Hematopoietic multipotent progenitor cell treated with erythropoietin and hydrocortisone succinate and interleukin-3 and kit ligand, for 8 days (in vitro differentiated cells): Measurements from ENCODE around the gene ZNF385D.
"Not testable (repeated sequence)": the region's sequence is repeated elsewhere in the genome, so short reads cannot be mapped to it uniquely, and the experiment has no call there.

Source experiments
- DNase-seq: peaks from one replicate; pipeline ENCODE4 v3.0.0-alpha.2; 2015

ZNF385D gene

GRCh38 chr3:21502656-21503055 lies 248.4 kb downstream of the ZNF385D start:
- no peak for DNase-seq

GRCh38 chr3:21500834-21501233 lies 250.2 kb downstream of the ZNF385D start:
- DNase-seq, result no peak

GRCh38 chr3:21490671-21491070 lies 260.3 kb downstream of the ZNF385D start:
- DNase-seq, result not testable (repeated sequence)

DNA sequence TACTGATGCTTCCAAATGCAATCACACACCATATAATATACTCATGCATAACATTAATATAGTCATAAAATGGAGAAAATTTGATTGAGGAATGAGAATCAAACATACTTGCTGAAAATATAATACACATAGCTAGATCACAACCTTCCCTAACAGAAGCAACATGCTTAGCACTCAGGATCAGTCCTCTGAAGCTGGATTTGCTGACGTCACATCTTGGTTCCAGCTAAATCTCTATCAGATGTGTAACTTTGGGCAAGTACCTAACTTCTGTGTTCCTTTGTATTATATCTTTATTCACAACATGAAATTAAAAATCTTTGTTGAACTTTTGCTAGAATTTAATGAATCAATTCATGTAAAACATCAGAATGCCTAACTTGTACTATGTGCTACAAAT lies 263.5 kb downstream of the ZNF385D start:
- DNase-seq, result no peak

DNA sequence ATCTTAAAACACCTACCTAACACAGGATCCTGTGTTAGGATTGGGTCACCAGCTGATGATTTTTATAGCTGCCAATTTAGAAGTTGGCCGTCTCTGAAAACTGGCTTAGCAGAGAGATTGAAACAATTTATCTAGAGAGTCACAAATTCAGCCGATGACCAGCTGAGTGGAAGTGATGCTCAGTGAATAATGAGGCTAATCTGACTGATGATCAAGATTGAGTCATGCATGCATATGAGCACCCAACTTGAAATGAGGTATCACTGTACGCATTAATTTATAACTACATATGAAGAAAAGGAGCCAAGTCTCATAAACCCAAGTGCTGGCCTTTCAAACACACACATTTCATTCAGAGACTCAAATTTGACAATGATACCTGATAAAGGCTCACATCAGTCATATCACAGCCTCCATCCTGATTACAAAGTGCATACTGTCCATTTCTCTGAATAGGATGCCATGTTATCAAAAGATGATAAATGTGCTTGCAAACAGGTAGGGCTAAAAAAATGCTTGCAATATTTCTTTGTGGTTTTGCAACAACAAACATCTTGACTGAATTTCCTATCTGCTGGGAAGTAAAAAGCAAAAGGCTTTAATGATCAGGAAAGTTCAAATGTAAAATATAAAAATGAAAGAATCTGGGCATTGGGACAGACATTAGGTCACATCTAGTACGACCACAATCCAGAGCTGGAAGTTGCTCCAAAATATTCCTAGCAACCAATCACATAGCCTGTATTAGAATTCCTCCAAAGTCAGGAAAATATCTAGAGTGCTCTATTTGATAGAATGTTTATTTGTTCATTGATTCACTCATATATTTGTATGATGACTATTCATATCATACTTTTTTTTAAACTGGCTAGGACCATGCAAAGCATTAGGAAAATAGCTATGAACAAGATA lies 264.7 kb downstream of the ZNF385D start:
- DNase-seq, result not testable (repeated sequence)

- no peak for DNase-seq
These were observed 266.2 kb downstream of the ZNF385D start for GRCh38 chr3:21484828-21485144.

DNA sequence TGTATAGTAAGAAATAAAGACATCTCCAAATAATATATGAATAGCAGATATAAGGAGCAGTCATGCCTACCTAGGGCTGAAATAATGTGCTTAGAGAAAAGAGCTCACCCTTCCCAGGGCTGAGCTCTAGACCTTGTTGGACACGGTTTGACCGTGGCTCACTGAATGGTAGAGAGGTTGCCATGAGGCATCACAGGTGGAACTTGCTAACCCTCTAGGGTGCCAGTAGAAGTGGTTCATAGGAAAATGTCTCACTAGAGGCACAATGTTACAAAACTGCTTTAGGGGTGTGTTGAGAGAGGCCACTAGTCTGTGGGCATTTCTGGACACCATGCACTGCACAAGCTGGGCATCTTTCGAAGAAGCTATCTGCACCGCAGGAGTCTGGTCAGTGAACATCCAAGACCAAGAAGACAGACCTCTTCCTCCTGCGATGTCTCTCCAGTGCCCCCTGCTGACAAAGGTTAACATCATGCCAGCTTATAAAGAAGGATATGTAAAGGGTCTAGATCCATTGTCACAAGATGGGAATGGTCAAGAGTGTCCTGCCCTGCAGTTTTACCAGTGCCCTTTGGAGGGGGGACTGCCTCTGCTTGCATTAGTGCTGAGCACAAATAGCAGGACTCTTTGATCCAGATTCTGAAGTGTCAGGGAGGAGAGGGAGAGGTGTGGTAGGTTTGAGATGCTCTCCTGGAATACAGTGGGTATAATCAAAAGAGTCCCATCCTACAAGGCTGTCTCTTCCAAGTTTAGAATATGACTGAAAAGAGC lies 266.8 kb downstream of the ZNF385D start:
- peak; percentile 63 for DNase-seq

DNA sequence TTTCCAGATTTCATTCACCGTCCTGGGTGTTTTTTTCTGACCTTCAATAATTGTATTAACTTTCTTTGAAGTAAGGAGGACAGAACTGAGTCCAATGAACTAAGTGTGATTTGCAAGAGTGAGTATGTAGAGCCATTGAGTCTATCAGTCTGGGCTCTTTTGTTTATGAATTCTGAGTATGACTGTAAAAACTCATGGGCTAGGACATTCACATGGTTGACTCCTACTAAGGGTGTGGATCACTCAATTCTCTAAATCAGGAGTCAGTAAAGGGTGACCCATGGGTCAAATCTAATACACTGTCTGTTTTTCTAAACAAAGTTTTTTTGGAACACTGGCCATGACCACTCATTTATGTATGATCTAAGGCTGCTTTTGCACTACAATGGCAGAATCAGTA lies 269.0 kb downstream of the ZNF385D start:
- no peak for DNase-seq

- DNase-seq, result no peak
These were observed 273.3 kb downstream of the ZNF385D start for GRCh38 chr3:21477541-21478288.

DNA sequence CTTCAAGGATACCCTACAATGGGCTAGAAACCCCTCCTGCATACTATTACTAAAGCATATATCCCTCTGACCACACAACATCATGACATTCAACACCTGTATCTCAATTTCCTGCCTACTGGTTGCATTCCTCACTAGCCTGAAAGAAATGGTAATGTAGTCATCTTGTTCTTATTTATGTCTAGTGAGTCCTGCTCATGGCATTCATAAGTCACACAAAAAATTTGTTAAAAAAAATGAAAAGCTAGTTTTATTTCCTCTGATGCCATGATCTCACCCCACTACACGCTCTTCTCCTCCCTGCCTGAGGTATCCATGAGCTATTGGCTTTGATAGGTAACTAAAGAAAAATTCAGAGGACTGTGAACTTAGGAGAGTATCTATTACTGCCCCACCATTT lies 284.5 kb downstream of the ZNF385D start:
- DNase-seq, result no peak

DNA sequence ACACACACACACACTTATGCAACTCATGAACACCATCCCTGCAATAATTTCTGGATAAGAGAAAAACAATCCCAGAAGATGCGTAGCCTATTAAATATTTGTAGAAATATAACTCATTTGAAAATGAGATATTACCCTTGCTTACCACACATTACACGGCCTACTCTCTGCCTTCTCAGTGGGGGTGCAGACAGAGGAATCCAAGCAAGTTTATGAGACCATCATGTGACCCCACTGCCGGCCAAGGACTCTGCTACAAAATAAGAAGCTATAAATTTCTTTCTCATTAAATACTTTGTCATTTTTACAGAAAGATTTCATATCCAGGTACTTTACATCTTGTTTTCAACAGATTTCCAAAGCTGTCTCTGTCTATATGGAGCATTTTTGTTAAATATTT lies 286.3 kb downstream of the ZNF385D start:
- DNase-seq, result no peak

GRCh38 chr3:21463319-21463718 lies 287.7 kb downstream of the ZNF385D start:
- DNase-seq, result no peak

- no peak for DNase-seq
These were observed 288.9 kb downstream of the ZNF385D start for GRCh38 chr3:21462141-21462540.

DNA sequence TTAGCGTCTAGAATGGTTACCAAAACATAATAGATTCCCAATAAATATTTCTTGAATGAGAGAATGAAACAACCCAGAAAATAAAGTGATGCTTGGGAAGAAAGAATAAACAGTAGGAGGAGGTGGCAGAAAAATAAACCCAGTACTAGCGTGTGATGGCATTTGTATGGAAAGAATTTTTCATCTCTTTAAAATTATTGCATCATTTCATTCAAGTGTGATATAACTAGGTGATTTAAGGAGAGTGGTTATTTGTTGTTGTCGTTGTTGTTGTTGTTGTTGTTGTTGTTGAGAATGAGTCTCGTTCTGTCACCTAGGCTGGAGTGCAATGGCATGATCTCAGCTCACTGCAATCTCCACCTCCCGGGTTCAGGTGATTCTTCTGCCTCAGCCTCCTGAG lies 293.9 kb downstream of the ZNF385D start:
- no peak for DNase-seq

DNA sequence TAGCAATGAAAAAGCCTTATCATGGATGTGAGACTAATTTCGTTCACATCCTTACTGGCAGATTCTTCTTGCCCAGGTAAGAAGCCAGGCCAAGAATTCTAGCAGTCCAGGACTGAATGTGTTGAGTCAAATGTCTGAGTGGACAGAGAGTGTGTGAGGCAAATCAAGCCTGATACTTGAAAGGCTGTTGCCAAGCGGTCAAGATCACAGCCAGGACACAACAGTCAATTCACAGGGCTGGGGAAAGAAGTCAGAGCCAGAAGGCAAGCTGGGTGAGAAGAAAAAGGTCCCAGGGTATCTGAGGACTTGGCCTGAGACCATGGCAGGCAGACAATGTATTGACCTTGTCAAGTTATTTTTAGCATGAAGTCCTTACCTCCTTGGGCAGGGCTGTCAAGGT lies 301.3 kb downstream of the ZNF385D start:
- no peak for DNase-seq

GRCh38 chr3:21447476-21448151 lies 303.4 kb downstream of the ZNF385D start:
- DNase-seq, result no peak

DNA sequence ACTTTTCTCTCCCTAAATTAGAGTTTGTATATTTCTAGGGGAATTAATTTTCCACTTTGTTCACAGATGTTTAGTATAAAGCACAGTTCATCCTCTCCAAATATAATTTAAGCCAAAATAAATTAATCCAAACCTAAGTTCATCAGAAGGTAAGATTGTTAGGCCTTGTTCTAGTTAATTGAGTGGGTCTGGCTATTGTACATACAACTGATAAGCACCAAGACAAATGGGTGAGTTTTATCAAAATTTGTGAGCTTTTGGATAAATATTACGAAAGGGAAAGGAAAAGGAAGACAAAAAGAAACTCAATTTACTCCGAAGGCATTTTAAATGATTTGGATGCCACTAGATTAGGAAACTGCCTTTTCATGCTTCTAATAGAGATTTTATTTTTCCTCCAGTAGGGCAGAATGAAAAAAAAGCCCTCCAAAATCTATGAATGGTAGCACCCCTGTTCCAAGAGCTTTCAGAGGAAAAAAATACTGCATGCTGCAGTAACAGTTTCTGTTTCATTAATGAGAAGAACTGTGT lies 304.0 kb downstream of the ZNF385D start:
- DNase-seq, result no peak

DNA sequence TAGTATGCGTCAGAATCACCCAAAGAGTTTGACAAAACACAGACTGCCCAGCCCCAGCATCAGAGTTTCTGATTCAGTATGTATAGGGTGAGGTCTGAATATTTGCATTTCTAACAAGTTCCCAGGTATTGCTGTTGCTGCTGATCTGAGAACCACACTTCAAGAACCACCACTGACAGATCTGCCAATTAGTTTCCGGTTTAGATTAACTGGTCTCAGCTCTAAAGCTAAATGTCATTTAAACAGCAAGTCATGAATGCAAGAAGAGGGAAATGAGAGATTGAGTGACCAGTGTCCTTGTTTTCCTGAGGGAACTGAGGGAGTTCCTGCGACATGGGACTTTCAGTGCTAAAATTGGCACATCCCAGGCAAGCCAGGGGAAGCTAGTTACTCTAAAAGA lies 305.0 kb downstream of the ZNF385D start:
- DNase-seq, result no peak

DNA sequence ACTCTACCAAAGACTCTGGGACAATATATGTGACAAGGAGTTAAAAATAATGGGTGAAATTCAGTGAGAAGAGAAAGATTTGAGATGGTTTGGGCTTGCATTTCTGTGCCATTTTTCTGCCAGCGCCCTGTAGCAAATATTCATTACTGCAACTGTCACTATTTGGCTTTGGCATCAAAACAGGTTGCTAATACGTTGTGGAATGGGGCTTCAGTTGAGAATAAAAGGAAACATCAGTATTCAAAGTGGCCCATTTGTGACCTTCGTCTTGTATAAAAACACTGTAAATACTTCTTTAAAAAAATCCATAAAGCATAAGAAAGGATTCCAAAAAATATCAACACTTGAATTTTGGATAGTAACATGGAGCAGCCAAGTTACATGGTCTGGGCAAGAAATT lies 309.2 kb downstream of the ZNF385D start:
- no peak for DNase-seq

DNA sequence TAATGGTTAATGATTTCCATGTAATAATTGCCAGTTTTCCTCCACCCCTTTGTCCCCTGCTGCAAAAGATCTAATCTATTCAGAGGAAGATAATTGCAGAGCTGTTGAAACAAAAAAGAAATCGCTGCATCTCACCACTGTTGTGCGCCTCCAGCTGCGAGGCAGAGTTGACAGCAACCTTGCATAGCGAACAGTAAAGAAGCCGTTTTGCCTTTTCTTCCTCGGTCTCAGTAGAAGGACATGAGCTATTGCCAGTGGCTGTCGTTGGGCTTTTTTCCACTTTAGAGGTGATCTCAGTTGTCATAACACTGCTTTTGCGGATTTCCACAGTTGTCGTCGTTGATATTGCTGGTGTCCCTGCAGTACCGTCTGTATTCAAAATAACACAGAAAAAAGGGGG lies 314.2 kb downstream of the ZNF385D start:
- DNase-seq, result no peak

GRCh38 chr3:21435871-21436270 lies 315.1 kb downstream of the ZNF385D start:
- DNase-seq, result no peak

GRCh38 chr3:21434310-21434709 lies 316.7 kb downstream of the ZNF385D start:
- DNase-seq, result no peak

DNA sequence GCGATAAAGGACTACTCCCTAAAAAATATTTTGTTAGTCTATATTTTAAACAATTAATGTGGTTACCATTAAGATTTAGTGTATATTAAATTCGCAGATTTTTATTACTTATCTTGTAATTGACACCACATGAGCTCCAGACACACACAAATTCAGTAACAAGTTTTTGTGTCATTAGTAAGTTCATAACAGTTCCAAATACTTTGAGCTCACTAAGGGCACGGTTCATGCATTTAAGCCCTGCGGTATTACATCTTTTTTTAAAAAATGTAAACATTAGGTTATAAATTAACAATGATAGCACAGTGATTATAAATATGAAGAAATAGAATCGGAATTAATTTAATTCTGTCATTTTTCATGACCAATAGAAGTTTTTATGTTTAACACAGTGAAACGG lies 317.3 kb downstream of the ZNF385D start:
- no peak for DNase-seq
